HPDE6-E6E7 (cell line): Measurements from ENCODE around the gene TEDC2.
A peak's percentile ranks its signal among the peaks of the same experiment; 100 is the strongest.

Experiments used
- DNase-seq: peaks from one replicate; pipeline ENCODE4 v3.0.0; 2011; ENCODE audit warnings: missing footprints; ENCODE audit errors: extremely low spot score

TEDC2 gene

GRCh38 chr16:2496223-2497115 is 36.6 kb downstream of the TEDC2 start:
- DNase-seq, result no peak

- DNase-seq, result no peak
These were observed 37.3 kb downstream of the TEDC2 start for GRCh38 chr16:2497116-2497630.

GRCh38 chr16:2497695-2498484 is 38.0 kb downstream of the TEDC2 start:
- DNase-seq, result no peak

- DNase-seq, result no peak
These were observed 38.8 kb downstream of the TEDC2 start for GRCh38 chr16:2498531-2499253.

- no peak for DNase-seq
These were observed 39.5 kb downstream of the TEDC2 start for GRCh38 chr16:2499454-2499853.

- no peak for DNase-seq
These were observed 40.1 kb downstream of the TEDC2 start for GRCh38 chr16:2499890-2500429.

GRCh38 chr16:2500430-2500917 is 40.6 kb downstream of the TEDC2 start:
- no peak for DNase-seq

- peak; percentile 51 for DNase-seq
These were observed 41.2 kb downstream of the TEDC2 start for GRCh38 chr16:2500918-2501750.

- no peak for DNase-seq
These were observed 42.3 kb downstream of the TEDC2 start for GRCh38 chr16:2501946-2502895.

GRCh38 chr16:2505695-2506094 is 45.8 kb downstream of the TEDC2 start:
- DNase-seq, result no peak

GRCh38 chr16:2507052-2507659 is 47.2 kb downstream of the TEDC2 start:
- DNase-seq, result no peak

- no peak for DNase-seq
These were observed 47.8 kb downstream of the TEDC2 start for GRCh38 chr16:2507665-2508064.

GRCh38 chr16:2508722-2509400 is 49.0 kb downstream of the TEDC2 start:
- DNase-seq, result no peak

GRCh38 chr16:2511128-2511800 is 51.4 kb downstream of the TEDC2 start:
- peak; percentile 63 for DNase-seq

GRCh38 chr16:2511996-2512734 is 52.3 kb downstream of the TEDC2 start:
- no peak for DNase-seq

- DNase-seq, result no peak
These were observed 53.0 kb downstream of the TEDC2 start for GRCh38 chr16:2512735-2513404.
